Sigmoid colon (tissue), 4 donors: ENCODE data around the gene SNRPD3.

Experiments
- CTCF ChIP-seq, 4 experiments: fragments of 450-650 bp in 3 of 4; fragments of 200-600 bp in 1 of 4; IDR thresholded peaks; one replicate each; pipeline ENCODE4 v1.5.1; 2016 to 2019; ENCODE audit warnings: antibody characterized with exemption in 4 of 4, mild to moderate bottlenecking in 3 of 4, moderate library complexity in 2 of 4
- POLR2AphosphoS5 ChIP-seq, 4 donors: sonication (generic); formaldehyde crosslinking; IDR thresholded peaks; one replicate each; pipeline ENCODE4 v1.6.1; 2017; ENCODE audit warnings: antibody characterized with exemption in 4 of 4

GRCh38 chr22:24550028-24550901 is 5.5 kb upstream of the SNRPD3 start:
- TF ChIP-seq CTCF (IDR thresholded peaks at IDR 0.05) (no peak), POLR2AphosphoS5 (IDR thresholded peaks at IDR 0.05) (no peak)
